Mesothelial cell of epicardium (in vitro differentiated cells): ENCODE data around the gene GDI1. TPM values are rescaled to one million over a fixed set of nuclear protein-coding genes. Genes with fewer than 3 reads are reported as not detected.

Source experiments
- DNase-seq, 2 experiments: peaks; one replicate each; pipeline ENCODE4 v3.0.0; 2021; ENCODE audit warnings: low spot score in 2 of 2; ENCODE audit not compliant: unreplicated experiment in 2 of 2
- H3K27ac Mint-ChIP-seq: 2 replicates; pipeline ENCODE4 v1.8.0; 2021; ENCODE audit warnings: mixed read lengths
- H3K27me3 Mint-ChIP-seq: 2 replicates; pipeline ENCODE4 v1.8.0; 2021; ENCODE audit warnings: low read depth, mixed read lengths
- H3K36me3 Mint-ChIP-seq: 2 replicates; pipeline ENCODE4 v1.8.0; 2021; ENCODE audit warnings: mixed read lengths
- H3K4me1 Mint-ChIP-seq: 2 replicates; pipeline ENCODE4 v1.8.0; 2021; ENCODE audit warnings: mixed read lengths
- H3K4me3 Mint-ChIP-seq: 2 replicates; pipeline ENCODE4 v1.8.0; 2021; ENCODE audit warnings: mild to moderate bottlenecking, moderate library complexity, mixed read lengths
- H3K9me3 Mint-ChIP-seq: 2 replicates; pipeline ENCODE4 v1.8.0; 2021; ENCODE audit warnings: mixed read lengths
- total RNA-seq: library from RNA; stranded (reverse); gene quantifications from 3 replicates; pipeline ENCODE4 v1.2.1, GENCODE V29; 2021
- TF ChIP-seq, protein P1 (sequence below): fragments of 200-600 bp; sonication (generic); IDR thresholded peaks from one replicate; pipeline ENCODE4 v1.5.0; 2021; ENCODE audit warnings: antibody characterized with exemption; ENCODE audit not compliant: unreplicated experiment

GDI1 gene
- total RNA-seq, 1 donor from 2014 or later = 150 TPM

DNA sequence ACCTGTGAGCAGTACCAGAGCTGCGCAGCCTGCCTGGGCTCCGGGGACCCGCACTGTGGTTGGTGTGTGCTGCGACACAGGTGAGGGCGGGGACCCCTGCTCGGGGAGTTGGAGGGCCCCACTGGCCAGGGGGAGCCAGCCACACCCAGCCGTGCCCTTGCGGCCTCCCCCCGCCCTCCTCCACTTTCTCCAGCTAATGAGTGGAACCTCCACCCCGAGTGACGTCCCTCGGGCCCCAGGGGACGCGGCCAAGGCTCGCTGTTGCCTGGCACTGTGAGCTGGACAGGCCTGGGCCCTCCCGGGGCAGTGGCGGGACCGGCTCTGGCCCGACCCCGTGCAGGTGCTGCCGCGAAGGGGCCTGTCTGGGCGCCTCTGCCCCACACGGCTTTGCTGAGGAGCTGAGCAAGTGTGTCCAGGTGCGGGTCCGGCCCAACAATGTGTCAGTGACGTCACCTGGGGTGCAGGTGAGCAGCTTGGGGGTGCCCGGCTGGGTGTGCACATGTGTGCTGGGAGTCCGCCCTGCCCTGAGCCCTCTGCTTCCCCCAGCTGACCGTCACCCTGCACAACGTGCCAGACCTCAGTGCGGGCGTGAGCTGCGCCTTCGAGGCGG is 26.8 kb downstream of the GDI1 start:
- H3K9me3 Mint-ChIP-seq = no peaks in the 10 kb centered on the region
- H3K27me3 Mint-ChIP-seq = no peaks in the 10 kb centered on the region
- TF ChIP-seq, protein P1, sequence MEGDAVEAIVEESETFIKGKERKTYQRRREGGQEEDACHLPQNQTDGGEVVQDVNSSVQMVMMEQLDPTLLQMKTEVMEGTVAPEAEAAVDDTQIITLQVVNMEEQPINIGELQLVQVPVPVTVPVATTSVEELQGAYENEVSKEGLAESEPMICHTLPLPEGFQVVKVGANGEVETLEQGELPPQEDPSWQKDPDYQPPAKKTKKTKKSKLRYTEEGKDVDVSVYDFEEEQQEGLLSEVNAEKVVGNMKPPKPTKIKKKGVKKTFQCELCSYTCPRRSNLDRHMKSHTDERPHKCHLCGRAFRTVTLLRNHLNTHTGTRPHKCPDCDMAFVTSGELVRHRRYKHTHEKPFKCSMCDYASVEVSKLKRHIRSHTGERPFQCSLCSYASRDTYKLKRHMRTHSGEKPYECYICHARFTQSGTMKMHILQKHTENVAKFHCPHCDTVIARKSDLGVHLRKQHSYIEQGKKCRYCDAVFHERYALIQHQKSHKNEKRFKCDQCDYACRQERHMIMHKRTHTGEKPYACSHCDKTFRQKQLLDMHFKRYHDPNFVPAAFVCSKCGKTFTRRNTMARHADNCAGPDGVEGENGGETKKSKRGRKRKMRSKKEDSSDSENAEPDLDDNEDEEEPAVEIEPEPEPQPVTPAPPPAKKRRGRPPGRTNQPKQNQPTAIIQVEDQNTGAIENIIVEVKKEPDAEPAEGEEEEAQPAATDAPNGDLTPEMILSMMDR = no peak
- no peak overlapping the region for H3K4me3 Mint-ChIP-seq
- H3K4me1 Mint-ChIP-seq = peaks cover 9% of the 10 kb centered on the region
- DNase-seq = no peak
- H3K36me3 Mint-ChIP-seq = peaks cover 13% of the 10 kb centered on the region
- no peak overlapping the region for H3K27ac Mint-ChIP-seq

DNA sequence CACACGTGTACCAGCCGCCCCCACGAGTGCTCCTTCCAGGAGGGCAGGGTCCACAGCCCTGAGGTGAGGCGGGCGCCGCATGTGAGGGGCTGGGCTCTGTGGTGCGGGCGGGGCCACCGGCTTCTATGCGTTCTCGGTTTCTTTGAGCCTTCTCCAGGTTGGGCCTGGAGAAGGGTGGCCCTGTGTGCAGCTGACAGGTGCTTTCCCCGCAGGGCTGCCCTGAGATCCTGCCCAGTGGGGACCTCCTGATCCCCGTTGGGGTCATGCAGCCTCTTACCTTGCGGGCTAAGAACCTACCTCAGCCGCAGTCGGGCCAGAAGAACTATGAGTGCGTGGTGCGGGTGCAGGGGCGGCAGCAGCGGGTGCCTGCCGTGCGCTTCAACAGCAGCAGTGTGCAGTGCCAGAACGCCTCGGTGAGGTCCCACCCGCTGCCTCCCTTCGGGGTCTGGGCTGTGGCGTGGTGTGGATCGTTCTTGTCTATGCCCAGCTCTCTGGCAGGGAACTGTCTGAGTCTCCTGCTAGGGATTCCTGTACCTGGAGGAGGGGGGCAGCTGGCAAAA is 27.9 kb downstream of the GDI1 start:
- Mint-ChIP-seq H3K4me3 (no peak overlapping the region), H3K36me3 (peaks cover 13% of the 10 kb centered on the region), H3K27me3 (no peaks in the 10 kb centered on the region), H3K4me1 (peaks cover 6% of the 10 kb centered on the region), H3K9me3 (no peaks in the 10 kb centered on the region), H3K27ac (no peak overlapping the region)
- TF ChIP-seq, protein P1 = no peak
- DNase-seq = no peak

GRCh38 chrX:154465601-154466000 is 28.6 kb downstream of the GDI1 start:
- H3K27me3 Mint-ChIP-seq = no peaks in the 10 kb centered on the region
- no peak overlapping the region for H3K4me3 Mint-ChIP-seq
- H3K27ac Mint-ChIP-seq = no peak overlapping the region
- H3K4me1 Mint-ChIP-seq = no peaks in the 10 kb centered on the region
- DNase-seq = no peak
- TF ChIP-seq, protein P1 = no peak
- H3K9me3 Mint-ChIP-seq = no peaks in the 10 kb centered on the region
- H3K36me3 Mint-ChIP-seq = peaks cover 13% of the 10 kb centered on the region

DNA sequence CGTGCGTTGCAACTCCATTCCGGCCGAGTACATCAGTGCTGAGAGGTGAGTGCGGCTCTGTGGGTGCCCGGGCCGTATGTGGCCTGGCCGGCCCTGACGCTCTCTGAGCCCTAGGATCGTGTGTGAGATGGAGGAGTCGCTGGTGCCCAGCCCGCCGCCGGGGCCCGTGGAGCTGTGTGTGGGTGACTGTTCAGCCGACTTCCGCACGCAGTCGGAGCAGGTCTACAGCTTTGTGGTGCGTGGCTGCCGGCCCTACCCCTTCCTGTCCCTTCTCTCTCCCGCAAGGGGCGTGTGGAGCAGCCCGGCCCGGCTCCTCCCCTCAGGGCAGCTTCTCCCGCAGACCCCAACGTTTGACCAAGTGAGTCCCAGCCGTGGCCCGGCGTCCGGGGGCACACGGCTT is 29.1 kb downstream of the GDI1 start:
- Mint-ChIP-seq H3K4me3 (no peak overlapping the region), H3K27me3 (no peaks in the 10 kb centered on the region), H3K27ac (no peak overlapping the region), H3K36me3 (peaks cover 12% of the 10 kb centered on the region), H3K4me1 (no peaks in the 10 kb centered on the region), H3K9me3 (no peaks in the 10 kb centered on the region)
- DNase-seq = no peak
- TF ChIP-seq, protein P1 = no peak

GRCh38 chrX:154466907-154467306 is 30.0 kb downstream of the GDI1 start:
- Mint-ChIP-seq H3K4me3 (no peak overlapping the region), H3K4me1 (no peaks in the 10 kb centered on the region), H3K27me3 (no peaks in the 10 kb centered on the region), H3K27ac (no peak overlapping the region), H3K9me3 (no peaks in the 10 kb centered on the region), H3K36me3 (peaks cover 8% of the 10 kb centered on the region)
- DNase-seq = no peak
- TF ChIP-seq, protein P1 = no peak
